ENCODE data around the gene BMPR1B.

The BMPR1B gene

DNA sequence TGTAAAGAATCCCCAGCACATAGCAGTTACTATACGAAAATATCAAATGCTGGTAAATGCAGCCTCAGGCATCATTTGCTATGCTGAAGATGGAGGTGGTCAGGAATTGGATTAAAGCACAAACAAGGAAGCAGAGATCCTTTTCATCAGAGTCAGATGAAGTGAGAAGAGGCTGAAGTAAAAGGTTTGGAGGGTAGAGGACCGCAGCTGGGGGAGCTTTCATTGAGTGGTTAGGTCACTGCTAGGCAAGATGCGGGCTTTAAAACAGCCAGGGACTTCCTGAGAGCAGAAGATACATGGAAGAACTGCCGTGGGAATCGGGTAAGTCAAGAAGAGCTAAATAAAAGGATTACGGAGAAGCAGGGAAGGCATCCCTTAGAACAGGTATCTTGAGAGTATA lies 439.6 kb downstream of the BMPR1B start:
- H3K27ac ChIP-seq: no peak overlapping the region
- no peak overlapping the region for H3K4me3 ChIP-seq

DNA sequence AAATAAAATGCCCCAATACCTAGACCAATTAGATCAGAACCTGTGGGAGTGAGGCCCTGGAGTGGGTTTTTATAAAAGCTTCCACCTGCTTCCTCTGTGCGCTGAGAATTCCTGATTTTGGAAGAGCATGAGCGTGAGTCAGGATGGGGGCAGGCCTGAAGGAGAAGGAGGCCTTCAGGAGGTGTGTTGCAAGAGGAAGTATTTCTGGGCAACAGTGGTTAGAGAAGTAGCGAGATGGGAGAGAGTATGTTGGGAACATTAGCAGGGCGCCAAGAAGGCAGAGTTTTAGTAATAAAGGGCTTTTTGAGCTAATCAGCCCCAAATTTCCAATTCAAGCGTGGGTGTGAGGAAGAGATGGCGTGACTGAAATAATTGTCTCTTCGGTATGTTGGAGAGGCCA lies 441.2 kb downstream of the BMPR1B start:
- Histone ChIP-seq H3K4me3 (no peak overlapping the region), H3K27ac (no peak overlapping the region)

GRCh38 chr4:95204267-95204844 lies 446.6 kb downstream of the BMPR1B start:
- no peak overlapping the region for H3K4me3 ChIP-seq

GRCh38 chr4:95204873-95205272 lies 447.1 kb downstream of the BMPR1B start:
- no peak overlapping the region for H3K4me3 ChIP-seq
- H3K27ac ChIP-seq: no peak overlapping the region

More at GRCh38 chr4:95204267-95204844, 446.6 kb downstream of the BMPR1B start:
- no peak overlapping the region for H3K27ac ChIP-seq

Measured in skin epidermis (tissue), 12 donors.